Endothelial cell of umbilical vein (primary cell): Measurements from ENCODE around the gene MYH14. TPM values are rescaled to one million over a fixed set of nuclear protein-coding genes. Genes with fewer than 3 reads are reported as not detected.

Experiments used
- BruUV-seq: library from RNA; stranded (reverse); fragments of 400-500 nt; replicated peaks from 2 replicates; lab custom pipeline; 2021; lab: Mats Ljungman, UMichigan
- CTCF ChIA-PET: fragments of 300-600, 350-600 bp; sonication (Branson Sonifier 250); formaldehyde crosslinking; loops from one replicate; lab custom pipeline; 2021; ENCODE audit warnings: antibody characterized with exemption, inconsistent platforms; lab: Charles Lee
- POLR2A ChIA-PET: fragments of 300-600, 350-600 bp; sonication (Branson Sonifier 250); formaldehyde crosslinking; loops from one replicate; lab custom pipeline; 2021; ENCODE audit warnings: antibody characterized with exemption, inconsistent platforms; lab: Charles Lee
- DNase-seq: peaks from one replicate; pipeline ENCODE4 v3.0.0-alpha.2; 2011; ENCODE audit warnings: low read depth, low spot score
- FAIRE-seq: peaks from 2 replicates; lab custom pipeline; 2011; peaks lifted over from hg19 to GRCh38; lab: Jason Lieb, UNC
- H2AFZ ChIP-seq: 2 replicates; pipeline ENCODE4 v1.6.0; 2012; ENCODE audit warnings: low read depth, low read length, control low read depth, inconsistent platforms
- H3K27ac ChIP-seq: 2 replicates; pipeline ENCODE4 v1.5.1; 2011; ENCODE audit warnings: low read depth, mild to moderate bottlenecking, control low read depth, low read length, moderate library complexity; ENCODE audit not compliant: insufficient read depth
- H3K27me3 ChIP-seq, 2 experiments: 2 replicates each; pipeline versions ENCODE4 v1.6.0 to v1.6.1; 2011; ENCODE audit warnings: low read length in 2 of 2, mixed read lengths in 1 of 2; ENCODE audit not compliant: control insufficient read depth in 2 of 2, insufficient read depth in 2 of 2
- H3K36me3 ChIP-seq, 2 experiments: 2 replicates in 1 of 2; 3 replicates in 1 of 2; pipeline ENCODE4 v1.5.1; 2011; ENCODE audit warnings: low read length in 2 of 2, mild to moderate bottlenecking in 1 of 2, moderate library complexity in 1 of 2; ENCODE audit not compliant: control insufficient read depth in 2 of 2, insufficient read depth in 2 of 2; ENCODE audit errors: extremely low read depth in 1 of 2
- H3K4me1 ChIP-seq: 3 replicates; pipeline ENCODE4 v1.5.1; 2011; ENCODE audit warnings: mild to moderate bottlenecking, low read length; ENCODE audit not compliant: control insufficient read depth, insufficient read depth; ENCODE audit errors: extremely low read depth
- H3K4me2 ChIP-seq: 2 replicates; pipeline ENCODE4 v1.6.1; 2011; ENCODE audit warnings: low read length, control low read depth, mixed read lengths; ENCODE audit not compliant: insufficient read depth
- H3K4me3 ChIP-seq, 3 experiments: fragments of 200-600 bp in 1 of 3; sonication (generic), shearing (Covaris generic) in 1 of 3; replicated peaks in 1 of 3; 2 replicates each; pipeline ENCODE4 v1.5.1; 2011 to 2016; ENCODE audit warnings: control low read depth in 3 of 3, low read length in 3 of 3, mild to moderate bottlenecking in 2 of 3, inconsistent platforms in 1 of 3, low read depth in 1 of 3, moderate library complexity in 1 of 3; ENCODE audit not compliant: insufficient read depth in 1 of 3
- H3K79me2 ChIP-seq: 2 replicates; pipeline ENCODE4 v1.6.0; 2012; ENCODE audit warnings: low read length, inconsistent platforms; ENCODE audit not compliant: control insufficient read depth, insufficient read depth
- H3K9ac ChIP-seq: replicated peaks from 2 replicates; pipeline ENCODE3; 2011; ENCODE audit warnings: low read length, control low read depth; ENCODE audit not compliant: insufficient read depth; ENCODE audit errors: extremely low read depth
- H3K9me1 ChIP-seq: replicated peaks from 3 replicates; pipeline ENCODE4 v1.6.0; 2011; ENCODE audit warnings: mild to moderate bottlenecking, low read length; ENCODE audit not compliant: control insufficient read depth, insufficient read depth; ENCODE audit errors: extremely low read depth
- H3K9me3 ChIP-seq: replicated peaks from 2 replicates; pipeline ENCODE4 v1.5.1; 2012; ENCODE audit warnings: low read length, inconsistent platforms; ENCODE audit not compliant: control insufficient read depth, insufficient read depth
- H4K20me1 ChIP-seq: replicated peaks from 2 replicates; pipeline ENCODE3; 2011; ENCODE audit warnings: mild to moderate bottlenecking, low read length; ENCODE audit not compliant: control insufficient read depth, insufficient read depth; ENCODE audit errors: extremely low read depth
- MAX ChIP-seq: IDR thresholded peaks from 2 replicates; pipeline ENCODE4 v1.6.1; 2011; ENCODE audit not compliant: insufficient read depth, insufficient read length
- dilution Hi-C: fragments of 300-500 bp; cut with MboI; formaldehyde crosslinking; loops from one replicate; pipeline ENCODE4 v1.15.0; 2019; ENCODE audit warnings: low sequenced_read_pairs; ENCODE audit not compliant: extremely low pct_ligation_motif_present
- intact Hi-C: fragments of 100-400 bp; cut with micrococcal nuclease; formaldehyde crosslinking; loops from one replicate; pipeline ENCODE4 v1.10.0; 2022
- polyA plus RNA-seq, 4 experiments: library from polyadenylated mRNA; depleted of rRNA in 3 of 4; stranded (reverse) in 3 of 4; unstranded in 1 of 4; fragments of >200 nt; gene quantifications; 2 replicates each; pipeline versions ENCODE4 v1.2.1 to v1.2.3, GENCODE V29; 2011 to 2012; ENCODE audit warnings: missing spikeins in 1 of 4
- total RNA-seq: library from RNA; stranded (reverse); gene quantifications from 2 replicates; pipeline ENCODE4 v1.2.3, GENCODE V29; 2021
- TF ChIP-seq, protein P1 (sequence below), 2 donors: IDR thresholded peaks; 1 replicate in 1 of 2; 2 replicates in 1 of 2; pipeline ENCODE4 v1.5.1; 2011; ENCODE audit warnings: low read length in 2 of 2, mild to moderate bottlenecking in 2 of 2, moderate library complexity in 2 of 2, control low read depth in 1 of 2, inconsistent platforms in 1 of 2, low read depth in 1 of 2; ENCODE audit not compliant: insufficient read depth in 1 of 2; ENCODE audit errors: extremely low read depth in 1 of 2

MYH14 gene
- total and polyA plus RNA-seq, 2 donors (not counting 3 experiments of a cell fraction or from before 2014, with no cell fraction given): 0.13 TPM; not detected in 1

- no peak for FAIRE-seq
- H3K9me3 ChIP-seq: no peaks in the 10 kb centered on the region
- no peaks in the 10 kb centered on the region for H3K79me2 ChIP-seq
- POLR2A ChIA-PET: no interaction called here
- no peak for TF ChIP-seq MAX
- TF ChIP-seq, protein P1, sequence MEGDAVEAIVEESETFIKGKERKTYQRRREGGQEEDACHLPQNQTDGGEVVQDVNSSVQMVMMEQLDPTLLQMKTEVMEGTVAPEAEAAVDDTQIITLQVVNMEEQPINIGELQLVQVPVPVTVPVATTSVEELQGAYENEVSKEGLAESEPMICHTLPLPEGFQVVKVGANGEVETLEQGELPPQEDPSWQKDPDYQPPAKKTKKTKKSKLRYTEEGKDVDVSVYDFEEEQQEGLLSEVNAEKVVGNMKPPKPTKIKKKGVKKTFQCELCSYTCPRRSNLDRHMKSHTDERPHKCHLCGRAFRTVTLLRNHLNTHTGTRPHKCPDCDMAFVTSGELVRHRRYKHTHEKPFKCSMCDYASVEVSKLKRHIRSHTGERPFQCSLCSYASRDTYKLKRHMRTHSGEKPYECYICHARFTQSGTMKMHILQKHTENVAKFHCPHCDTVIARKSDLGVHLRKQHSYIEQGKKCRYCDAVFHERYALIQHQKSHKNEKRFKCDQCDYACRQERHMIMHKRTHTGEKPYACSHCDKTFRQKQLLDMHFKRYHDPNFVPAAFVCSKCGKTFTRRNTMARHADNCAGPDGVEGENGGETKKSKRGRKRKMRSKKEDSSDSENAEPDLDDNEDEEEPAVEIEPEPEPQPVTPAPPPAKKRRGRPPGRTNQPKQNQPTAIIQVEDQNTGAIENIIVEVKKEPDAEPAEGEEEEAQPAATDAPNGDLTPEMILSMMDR (IDR thresholded peaks at IDR 0.05; ENCODE audit: extremely low read depth in 1 of 2, insufficient read depth in 1 of 2, low read depth in 1 of 2, low read length in 2 of 2): peak in 1 of 2 donors; percentile 5
- no peaks in the 10 kb centered on the region for H3K36me3 ChIP-seq
- dilution Hi-C loops: no loop called here
- peaks cover 40 to 48% of the 10 kb centered on the region in 2 experiments for H3K27me3 ChIP-seq
- no peaks in the 10 kb centered on the region for H3K9me1 ChIP-seq
- DNase-seq: no peak
- H4K20me1 ChIP-seq: no peaks in the 10 kb centered on the region
- no peak overlapping the region for H3K4me2 ChIP-seq
- no peak overlapping the region for H2AFZ ChIP-seq
- no TSS peak for BruUV-seq
- H3K4me1 ChIP-seq: no peaks in the 10 kb centered on the region
- no peak overlapping the region for H3K9ac ChIP-seq
- CTCF ChIA-PET: no interaction called here
- no peak overlapping the region for H3K27ac ChIP-seq
- H3K4me3 ChIP-seq: no peak overlapping the region
- intact Hi-C loops: no loop called here
These were observed 108.6 kb downstream of the MYH14 start for GRCh38 chr19:50311723-50312635.
